ENCODE data around the gene ARF6. TPM values are rescaled to one million over a fixed set of nuclear protein-coding genes. Genes with fewer than 3 reads are reported as not detected.

The ARF6 gene
- total and polyA plus RNA-seq, 10 of the 15 experiments (the other 5 are each of a cell fraction or from before 2014, with no cell fraction given), result 46.8 to 128 (median 71.9) TPM

GRCh38 chr14:49896966-49897365, 4.1 kb downstream of the ARF6 start (continued):
- TF ChIP-seq RB1 (IDR thresholded peaks at IDR 0.05; ENCODE audit: borderline replicate concordance) (no peak), ZNF24 (IDR thresholded peaks at IDR 0.05) (no peak)

- no peak for FAIRE-seq
- no TSS peak for BruUV-seq (replicated peaks)
- no peaks in the 10 kb centered on the region for H4K20me1 ChIP-seq (ENCODE audit: control insufficient read depth, insufficient read depth)
- no peaks in the 10 kb centered on the region; a peak in 1 of 4 replicates for H3K36me3 ChIP-seq (ENCODE audit: control insufficient read depth in 2 of 2, insufficient read depth in 2 of 2, low read length in 1 of 2)
- RAD21 ChIA-PET (ENCODE audit: unreplicated experiment), result interaction anchor here (0.6 to 1.4 kb wide), 7 partner anchors 27 to 207 kb away, joined by 3 to 11 read pairs (median 4); no protein-coding TSS in a partner anchor
- peaks cover 74% of the 10 kb centered on the region for H3K79me2 ChIP-seq (ENCODE audit: control insufficient read depth, insufficient read depth, low read length)
- TF ChIP-seq SREBF2 (IDR thresholded peaks at IDR 0.05; ENCODE audit: low read length) (no peak), TBL1XR1 (IDR thresholded peaks at IDR 0.05; ENCODE audit: low read depth, low read length) (no peak), NFIC (IDR thresholded peaks at IDR 0.05; ENCODE audit: low read depth, low read length) (no peak), SMAD5 (IDR thresholded peaks at IDR 0.05; ENCODE audit: low read depth) (no peak), RCOR1 (conservative IDR thresholded peaks at IDR 0.05; ENCODE audit: low read depth, low read length) (no peak), ELK1 (IDR thresholded peaks at IDR 0.05; ENCODE audit: low read depth, low read length) (no peak), TARDBP (IDR thresholded peaks at IDR 0.05; ENCODE audit: borderline replicate concordance) (no peak), SUZ12 (IDR thresholded peaks at IDR 0.05; ENCODE audit: unreplicated experiment) (no peak)
- TF ChIP-seq, protein P1, sequence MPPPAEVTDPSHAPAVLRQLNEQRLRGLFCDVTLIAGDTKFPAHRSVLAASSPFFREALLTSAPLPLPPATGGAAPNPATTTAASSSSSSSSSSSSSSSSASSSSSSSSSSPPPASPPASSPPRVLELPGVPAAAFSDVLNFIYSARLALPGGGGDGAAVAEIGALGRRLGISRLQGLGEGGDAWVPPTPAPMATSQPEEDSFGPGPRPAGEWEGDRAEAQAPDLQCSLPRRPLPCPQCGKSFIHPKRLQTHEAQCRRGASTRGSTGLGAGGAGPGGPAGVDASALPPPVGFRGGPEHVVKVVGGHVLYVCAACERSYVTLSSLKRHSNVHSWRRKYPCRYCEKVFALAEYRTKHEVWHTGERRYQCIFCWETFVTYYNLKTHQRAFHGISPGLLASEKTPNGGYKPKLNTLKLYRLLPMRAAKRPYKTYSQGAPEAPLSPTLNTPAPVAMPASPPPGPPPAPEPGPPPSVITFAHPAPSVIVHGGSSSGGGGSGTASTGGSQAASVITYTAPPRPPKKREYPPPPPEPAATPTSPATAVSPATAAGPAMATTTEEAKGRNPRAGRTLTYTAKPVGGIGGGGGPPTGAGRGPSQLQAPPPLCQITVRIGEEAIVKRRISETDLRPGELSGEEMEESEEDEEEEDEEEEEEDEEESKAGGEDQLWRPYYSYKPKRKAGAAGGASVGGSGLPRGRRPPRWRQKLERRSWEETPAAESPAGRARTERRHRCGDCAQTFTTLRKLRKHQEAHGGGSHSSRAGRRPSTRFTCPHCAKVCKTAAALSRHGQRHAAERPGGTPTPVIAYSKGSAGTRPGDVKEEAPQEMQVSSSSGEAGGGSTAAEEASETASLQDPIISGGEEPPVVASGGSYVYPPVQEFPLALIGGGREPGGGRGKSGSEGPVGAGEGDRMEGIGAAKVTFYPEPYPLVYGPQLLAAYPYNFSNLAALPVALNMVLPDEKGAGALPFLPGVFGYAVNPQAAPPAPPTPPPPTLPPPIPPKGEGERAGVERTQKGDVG (CRISPR knock-in tag; IDR thresholded peaks at IDR 0.05), result no peak
- TF ChIP-seq, protein P2, sequence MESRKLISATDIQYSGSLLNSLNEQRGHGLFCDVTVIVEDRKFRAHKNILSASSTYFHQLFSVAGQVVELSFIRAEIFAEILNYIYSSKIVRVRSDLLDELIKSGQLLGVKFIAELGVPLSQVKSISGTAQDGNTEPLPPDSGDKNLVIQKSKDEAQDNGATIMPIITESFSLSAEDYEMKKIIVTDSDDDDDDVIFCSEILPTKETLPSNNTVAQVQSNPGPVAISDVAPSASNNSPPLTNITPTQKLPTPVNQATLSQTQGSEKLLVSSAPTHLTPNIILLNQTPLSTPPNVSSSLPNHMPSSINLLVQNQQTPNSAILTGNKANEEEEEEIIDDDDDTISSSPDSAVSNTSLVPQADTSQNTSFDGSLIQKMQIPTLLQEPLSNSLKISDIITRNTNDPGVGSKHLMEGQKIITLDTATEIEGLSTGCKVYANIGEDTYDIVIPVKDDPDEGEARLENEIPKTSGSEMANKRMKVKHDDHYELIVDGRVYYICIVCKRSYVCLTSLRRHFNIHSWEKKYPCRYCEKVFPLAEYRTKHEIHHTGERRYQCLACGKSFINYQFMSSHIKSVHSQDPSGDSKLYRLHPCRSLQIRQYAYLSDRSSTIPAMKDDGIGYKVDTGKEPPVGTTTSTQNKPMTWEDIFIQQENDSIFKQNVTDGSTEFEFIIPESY (IDR thresholded peaks at IDR 0.05), result no peak
- ATAC-seq, result no peak
- in situ Hi-C loops (cut with MboI), result no loop called here
- H3K9ac ChIP-seq (ENCODE audit: control insufficient read depth, insufficient read depth, low read length), result peak overlapping the region; percentile 100; the same call in 1 of the 2 replicates
- CTCF ChIA-PET, result interaction anchor here (0.6 to 1.0 kb wide), 4 partner anchors 11 to 751 kb away, joined by 3 to 5 read pairs (median 4); no protein-coding TSS in a partner anchor
- peak overlapping the region; percentile 64 for H3K4me2 ChIP-seq (ENCODE audit: control insufficient read depth, insufficient read depth)
- H3K4me3 ChIP-seq, result peak overlapping the region; percentile 97
- no peaks in the 10 kb centered on the region for H3K27me3 ChIP-seq (replicated peaks in 1 of 2; ENCODE audit: control insufficient read depth in 2 of 2, insufficient read depth in 2 of 2, low read length in 1 of 2)
- H3K9me3 ChIP-seq (replicated peaks; ENCODE audit: control insufficient read depth, insufficient read depth, low read length), result no peaks in the 10 kb centered on the region
- intact Hi-C loops (cut with micrococcal nuclease; ENCODE audit: unreplicated experiment), result no loop called here
- no peak for DNase-seq (ENCODE audit: low read depth, low spot score)
- POLR2A ChIA-PET, result interaction anchor here (0.6 to 1.4 kb wide), 4 partner anchors 12 to 165 kb away, joined by 4 to 6 read pairs (median 6); no protein-coding TSS in a partner anchor
- 0% methylated on average over 1 of the region's 1 CpG for WGBS (ENCODE audit: insufficient coverage, insufficient replicate concordance, low lambda C conversion rate, missing lambda C conversion rate)
- H3K27ac ChIP-seq (ENCODE audit: control insufficient read depth, insufficient read depth), result peak overlapping the region; percentile 100
- no peak overlapping the region for H2AFZ ChIP-seq (ENCODE audit: control insufficient read depth, low read depth, low read length)
- H3K4me1 ChIP-seq (ENCODE audit: control insufficient read depth, insufficient read depth, low read length), result no peaks in the 10 kb centered on the region
- SMC1A ChIA-PET (ENCODE audit: uncharacterized antibody, unreplicated experiment), result interaction anchor here (0.6 to 1.4 kb wide), 7 partner anchors 10 to 207 kb away, joined by 3 to 5 read pairs (median 4); no protein-coding TSS in a partner anchor
Measured at GRCh38 chr14:49897414-49897813, 4.5 kb downstream of the ARF6 start.
